ENCODE measurements around the gene DHCR24.
"Not testable (repeated sequence)": the region's sequence is repeated elsewhere in the genome, so short reads cannot be mapped to it uniquely, and the experiment has no call there.

DHCR24 gene

GRCh38 chr1:54888080-54888733 is 1.2 kb upstream of the DHCR24 start:
- no peak for DNase-seq (ENCODE audit: low spot score)

- no peak for DNase-seq (ENCODE audit: low spot score)
Measured at GRCh38 chr1:54887665-54888071, 673 bp upstream of the DHCR24 start.

DNA sequence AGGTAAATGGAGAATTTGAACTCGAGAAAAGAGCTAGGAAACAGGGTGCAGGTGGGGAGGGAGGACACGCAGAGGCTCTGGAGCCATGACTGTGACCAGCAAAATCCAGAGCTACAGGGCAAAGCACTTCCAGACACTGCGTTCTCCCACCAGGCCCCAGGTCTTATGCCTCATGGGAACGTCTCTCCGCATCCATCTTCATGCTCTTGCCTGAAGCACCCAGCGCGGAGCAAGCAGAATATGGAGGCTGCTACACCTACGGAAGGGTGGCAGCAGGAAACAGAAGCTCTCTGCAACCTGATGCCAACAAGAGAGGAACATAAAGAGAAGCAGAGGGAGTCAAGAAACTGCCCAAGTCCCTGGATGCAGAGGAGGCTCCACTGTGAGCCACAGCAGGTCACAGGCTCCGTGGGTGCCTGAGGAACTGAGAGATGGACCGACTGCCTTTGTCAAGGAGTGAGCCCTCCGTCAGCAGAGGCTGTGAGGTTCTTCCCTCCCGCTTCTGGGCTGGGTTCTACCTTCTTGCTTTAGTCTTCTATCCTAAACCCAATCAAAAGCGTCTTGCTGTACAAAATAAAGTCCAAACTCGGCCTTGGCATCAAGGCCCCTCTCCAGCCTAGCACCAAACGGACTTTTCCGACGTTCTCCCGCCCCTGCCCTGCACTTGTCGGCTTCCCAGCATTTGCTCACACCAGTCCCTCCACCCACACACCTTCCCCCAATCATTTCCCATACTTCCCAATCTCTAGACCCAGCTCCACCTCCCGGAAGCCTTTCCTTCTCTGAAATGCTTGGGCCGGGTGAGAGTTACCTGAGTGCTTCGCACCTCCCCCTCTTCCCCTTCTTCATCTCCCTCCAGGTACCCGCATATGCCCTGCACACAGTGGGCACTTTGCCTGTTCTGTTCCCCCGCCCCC is 930 bp downstream of the DHCR24 start:
- DNase-seq (ENCODE audit: low spot score), result no peak

DNA sequence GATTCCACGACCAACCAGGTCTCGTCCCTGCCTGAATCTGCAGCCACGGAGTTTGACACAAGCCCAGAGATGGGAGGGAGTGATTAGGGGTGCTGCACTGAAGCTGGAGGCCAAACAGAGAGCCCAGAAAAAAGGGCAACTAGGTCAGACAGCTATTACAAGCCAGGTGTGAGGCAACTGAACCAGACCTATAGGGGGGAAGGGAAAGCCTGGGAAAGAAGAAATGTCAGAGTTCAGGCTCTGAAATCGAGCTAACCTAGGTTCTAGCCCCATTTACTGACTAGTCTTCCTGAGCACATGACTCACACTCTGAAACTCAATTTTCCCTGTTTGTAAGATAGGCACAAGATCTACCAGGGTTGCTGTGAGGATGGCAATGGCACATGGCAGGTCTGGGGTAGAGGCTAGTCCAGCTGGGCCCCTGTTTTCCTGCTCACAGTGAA is 1.7 kb downstream of the DHCR24 start:
- no peak for DNase-seq (ENCODE audit: low spot score)

- DNase-seq (ENCODE audit: low spot score), result no peak
Measured at GRCh38 chr1:54884768-54885167, 2.2 kb downstream of the DHCR24 start.

GRCh38 chr1:54884135-54884586 is 2.8 kb downstream of the DHCR24 start:
- no peak for DNase-seq (ENCODE audit: low spot score)

- DNase-seq (ENCODE audit: low spot score), result no peak
Measured at GRCh38 chr1:54883349-54884102, 3.5 kb downstream of the DHCR24 start.

- DNase-seq (ENCODE audit: low spot score), result no peak
Measured at GRCh38 chr1:54882519-54882918, 4.5 kb downstream of the DHCR24 start.

GRCh38 chr1:54881604-54882003 is 5.4 kb downstream of the DHCR24 start:
- not testable (repeated sequence) for DNase-seq (ENCODE audit: low spot score)

DNA sequence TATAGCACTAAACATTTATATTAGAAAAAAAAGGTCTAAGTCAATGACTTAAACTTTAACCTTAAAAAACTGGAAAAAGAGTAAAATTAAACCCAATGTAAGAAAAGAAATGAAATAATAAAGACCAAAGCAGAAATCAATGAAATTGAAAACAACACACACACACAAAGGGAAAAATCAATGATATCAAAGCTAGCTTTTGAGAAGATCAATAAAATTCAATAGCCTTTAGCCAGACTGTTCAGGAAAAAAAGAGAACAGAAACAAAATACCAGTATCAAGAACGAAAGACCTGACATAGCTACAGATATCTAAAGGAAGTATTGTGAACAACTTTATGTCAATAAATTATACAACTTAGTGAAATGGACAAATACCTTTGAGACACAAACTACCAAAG is 7.1 kb downstream of the DHCR24 start:
- DNase-seq (ENCODE audit: low spot score), result no peak

GRCh38 chr1:54876814-54877213 is 10.2 kb downstream of the DHCR24 start:
- DNase-seq (ENCODE audit: low spot score), result no peak

DNA sequence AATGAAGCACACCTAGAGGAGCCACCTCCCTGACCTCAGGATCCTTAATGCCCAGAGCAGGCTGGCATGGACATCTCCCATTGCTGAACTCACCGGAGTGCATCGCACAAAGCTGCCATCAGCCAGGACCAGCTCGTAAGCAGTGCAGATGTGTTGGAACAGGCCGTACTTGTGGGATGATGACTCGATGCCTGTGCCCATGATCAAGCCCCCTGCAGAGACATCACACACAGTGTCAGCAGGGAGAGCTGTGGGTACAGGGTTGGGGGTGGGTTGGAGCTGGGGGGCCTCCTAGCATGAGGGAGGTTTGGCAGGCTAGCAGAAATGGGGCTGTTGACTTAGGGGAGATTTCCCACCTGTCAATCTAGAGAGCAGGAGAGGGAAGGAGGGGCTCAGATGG is 12.0 kb downstream of the DHCR24 start:
- no peak for DNase-seq (ENCODE audit: low spot score)

- no peak for DNase-seq (ENCODE audit: low spot score)
Measured at GRCh38 chr1:54874079-54874830, 12.7 kb downstream of the DHCR24 start.

DNA sequence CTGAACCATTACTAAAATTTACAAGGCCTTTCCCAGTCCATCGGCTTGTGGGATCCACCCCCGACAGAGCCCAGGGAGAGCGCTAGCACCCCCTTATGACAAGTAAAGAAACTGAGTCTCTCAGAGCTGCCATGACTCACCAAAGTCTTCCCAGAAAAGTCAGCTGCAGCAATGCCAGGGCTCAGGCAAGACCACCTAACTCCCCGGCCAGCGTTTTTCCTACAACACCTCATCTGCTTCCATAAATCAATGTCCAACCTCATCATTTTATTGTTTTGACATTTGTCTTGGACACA is 15.0 kb downstream of the DHCR24 start:
- DNase-seq (ENCODE audit: low spot score), result no peak

DNA sequence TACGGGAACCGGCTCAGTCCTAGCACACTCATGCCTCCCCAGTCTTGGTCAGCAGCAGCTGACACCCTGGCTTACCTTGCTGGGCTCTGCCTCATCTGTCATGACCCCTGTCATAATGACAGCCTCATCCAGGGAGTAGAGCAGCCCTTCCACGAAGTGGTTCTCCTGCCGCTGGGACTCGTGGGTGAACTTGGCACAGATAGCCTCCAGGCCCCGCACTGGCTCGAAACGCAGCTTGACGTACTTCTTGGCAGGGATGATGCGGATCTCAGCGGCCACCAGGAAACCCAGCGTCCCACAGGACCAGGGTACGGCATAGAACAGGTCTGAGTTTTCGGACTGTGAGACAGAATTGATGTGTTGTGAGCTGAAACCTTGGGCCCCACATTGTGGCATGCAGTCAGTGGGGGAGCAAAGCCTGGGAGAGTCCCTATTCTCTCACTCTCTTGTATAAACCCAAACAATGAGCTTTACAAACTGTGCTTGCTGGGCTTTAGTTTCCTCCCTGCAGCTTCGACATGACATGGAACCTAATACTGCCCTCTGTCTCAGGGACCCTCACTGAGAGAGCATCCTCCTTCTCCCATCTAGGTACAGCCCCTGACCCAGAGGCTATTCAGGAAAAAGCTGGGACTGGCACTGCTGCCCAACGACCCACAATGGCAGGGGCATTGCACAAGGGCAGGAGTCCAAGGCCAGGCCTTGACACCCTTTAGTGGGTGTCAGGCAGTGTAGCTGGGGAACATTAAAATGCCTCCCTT is 15.5 kb downstream of the DHCR24 start:
- DNase-seq (ENCODE audit: low spot score), result no peak

DNA sequence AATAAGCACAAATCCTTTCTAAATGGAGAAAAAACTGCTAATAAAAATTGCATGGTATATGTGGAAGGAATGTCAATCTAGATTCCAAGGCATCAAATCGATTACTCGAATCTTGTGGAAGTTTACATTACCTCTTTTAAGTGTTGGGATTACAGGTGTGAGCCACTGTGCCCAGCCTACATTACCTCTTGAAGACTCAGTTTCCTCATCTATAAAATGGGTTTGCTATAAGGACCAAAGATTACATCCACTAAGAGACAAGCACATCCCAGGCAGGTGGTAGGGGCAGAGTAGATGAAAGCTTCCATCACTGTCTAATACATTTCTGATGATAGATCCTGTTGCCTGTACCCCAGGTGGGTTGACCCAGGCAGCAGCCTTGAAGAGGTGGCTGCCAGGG is 16.1 kb downstream of the DHCR24 start:
- no peak for DNase-seq (ENCODE audit: low spot score)

DNA sequence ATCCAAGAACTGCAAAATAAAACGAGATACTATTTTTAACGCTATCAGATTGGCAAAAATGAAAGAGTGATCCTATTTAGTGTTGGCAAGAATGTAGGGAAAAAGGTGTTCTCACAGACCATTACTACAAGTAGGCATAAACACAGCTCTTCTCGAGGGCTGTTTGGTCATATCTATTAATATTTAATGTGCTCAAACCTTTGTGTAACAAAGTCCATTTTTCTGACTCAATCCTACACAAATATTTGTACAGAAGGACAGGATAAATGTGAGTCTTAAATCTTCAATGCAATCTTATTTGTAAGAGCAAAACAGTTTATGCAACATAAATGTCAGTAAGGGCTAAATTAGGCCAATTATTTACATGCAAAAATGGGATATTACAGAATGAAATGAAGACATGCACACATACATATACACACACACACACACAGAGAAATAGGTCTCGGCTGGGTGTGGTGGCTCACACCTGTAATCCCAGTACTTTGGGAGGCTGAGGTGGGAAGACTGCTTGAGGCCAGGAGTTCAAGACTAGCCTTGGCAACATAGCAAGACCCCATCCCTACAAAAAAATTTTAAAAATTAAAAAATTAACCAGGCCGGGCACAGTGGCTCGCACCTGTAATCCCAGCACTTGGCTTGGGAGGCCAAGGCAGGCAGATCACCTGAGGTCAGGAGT is 17.7 kb downstream of the DHCR24 start:
- DNase-seq (ENCODE audit: low spot score), result no peak

DNA sequence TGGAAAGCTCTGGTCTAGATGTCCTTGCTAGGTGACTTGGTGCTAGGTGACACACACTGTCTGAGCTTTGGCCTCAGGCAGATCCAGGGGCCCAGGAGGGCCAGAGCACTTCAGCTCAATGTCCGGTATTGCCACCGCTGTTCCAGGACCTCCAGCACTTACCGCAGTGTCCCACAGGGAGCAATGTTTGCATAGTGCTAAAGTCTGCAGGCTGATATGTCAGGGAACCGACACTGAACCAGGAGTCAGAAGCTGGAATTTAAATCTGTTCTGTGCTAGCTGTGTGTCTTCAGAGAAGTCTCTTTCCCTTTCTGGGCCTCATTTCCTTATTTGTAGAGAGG is 19.3 kb downstream of the DHCR24 start:
- no peak for DNase-seq (ENCODE audit: low spot score)

DNA sequence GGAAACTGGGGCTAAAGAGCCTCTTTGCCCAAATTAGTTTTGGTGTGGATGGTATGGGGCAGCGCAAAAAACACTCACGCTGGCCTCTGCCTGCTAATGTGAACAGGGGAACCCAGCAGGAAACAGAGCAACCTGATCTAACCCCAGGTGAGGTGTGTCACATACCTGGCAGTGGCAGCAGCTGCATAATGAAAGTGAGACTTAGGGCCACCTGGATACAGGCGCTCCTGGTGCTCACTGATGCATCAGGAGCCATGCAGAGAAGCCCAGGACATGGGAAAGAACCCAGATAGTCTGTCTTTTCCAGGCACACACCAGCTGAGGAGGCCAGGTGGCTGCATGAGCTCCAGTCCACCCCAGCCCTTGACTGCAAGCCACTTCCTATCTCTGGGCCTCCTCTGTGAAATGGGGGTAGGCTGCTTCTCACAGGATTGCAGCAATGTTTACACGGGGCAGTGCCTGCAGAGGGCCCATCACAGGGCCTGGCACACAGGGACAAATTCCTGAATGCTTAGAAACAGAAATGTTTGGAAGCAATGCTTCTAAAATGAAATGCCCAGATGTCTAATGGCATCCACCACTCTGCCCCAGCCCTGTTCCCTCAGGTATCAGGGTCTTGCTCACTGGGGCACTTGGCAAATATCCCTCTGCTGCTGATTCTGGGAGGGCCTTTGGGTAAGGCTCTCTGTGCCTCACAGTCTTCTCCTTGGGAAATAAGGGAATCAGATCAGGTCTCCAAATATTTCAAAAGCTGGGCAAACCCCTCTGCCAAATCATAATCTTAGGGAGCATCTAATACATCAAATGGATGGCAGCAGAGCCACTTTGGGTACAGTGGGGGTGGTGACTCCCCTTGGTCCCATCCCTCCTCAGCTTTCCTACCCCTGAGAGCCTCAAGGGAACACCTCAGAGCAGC is 19.9 kb downstream of the DHCR24 start:
- no peak for DNase-seq (ENCODE audit: low spot score)

Data from AG08396 (cell line).